ENCODE measurements around the gene PRDM11. TPM values are rescaled to one million over a fixed set of nuclear protein-coding genes. Genes with fewer than 3 reads are reported as not detected.

The PRDM11 gene
- total RNA-seq, 1 donor from 2014 or later, result 7.9 TPM

DNA sequence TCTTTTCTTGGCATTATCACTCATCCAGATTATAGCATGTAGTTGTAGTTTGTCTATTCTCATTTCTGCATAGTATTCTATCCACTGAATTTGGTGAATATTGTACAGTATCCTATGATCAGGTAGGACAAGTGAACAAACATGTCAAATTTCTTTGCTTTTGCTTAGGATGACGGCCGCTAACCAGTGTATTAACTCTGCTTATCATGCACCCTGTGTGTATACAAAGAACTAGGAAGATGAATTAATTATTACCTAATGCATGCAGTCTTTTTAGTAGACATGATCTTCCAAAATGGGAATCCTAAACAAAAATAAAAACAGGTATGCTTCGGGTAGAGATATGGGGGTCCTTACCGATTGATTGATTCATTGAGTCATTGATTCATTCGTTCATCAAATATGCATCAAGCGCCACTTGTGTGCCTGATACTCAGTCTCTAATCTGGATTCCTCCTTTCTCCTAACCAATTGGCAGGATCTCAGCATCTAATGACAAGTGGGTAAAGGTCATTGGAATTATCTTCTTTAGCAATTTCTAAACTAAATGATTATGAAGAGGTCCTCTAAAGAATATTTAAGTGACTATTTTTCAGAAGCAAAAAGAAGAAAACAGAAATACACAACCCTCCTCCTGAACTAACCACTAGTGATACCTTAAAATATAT lies 27.9 kb downstream of the PRDM11 start:
- DNase-seq (ENCODE audit: low read depth in 2 of 2), result no peak

DNA sequence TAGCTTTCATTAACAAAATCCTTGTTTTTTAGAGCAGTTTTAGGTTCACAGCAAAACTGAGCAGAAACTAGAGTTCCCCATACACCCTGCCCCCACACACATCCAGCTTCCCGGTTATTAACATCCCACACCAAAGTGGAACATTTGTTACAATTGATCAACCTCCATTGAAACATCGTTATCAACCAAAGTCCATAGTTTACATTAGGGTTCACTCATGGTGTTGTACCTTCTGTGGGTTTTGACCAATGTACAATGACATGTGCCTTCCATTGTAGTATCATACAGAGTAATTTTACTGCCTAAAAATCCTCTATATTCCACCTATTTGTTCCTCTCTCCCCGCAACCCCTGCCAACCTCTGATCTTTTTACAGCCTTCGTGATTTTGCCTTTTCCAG lies 28.5 kb downstream of the PRDM11 start:
- DNase-seq (ENCODE audit: low read depth in 2 of 2), result no peak

DNA sequence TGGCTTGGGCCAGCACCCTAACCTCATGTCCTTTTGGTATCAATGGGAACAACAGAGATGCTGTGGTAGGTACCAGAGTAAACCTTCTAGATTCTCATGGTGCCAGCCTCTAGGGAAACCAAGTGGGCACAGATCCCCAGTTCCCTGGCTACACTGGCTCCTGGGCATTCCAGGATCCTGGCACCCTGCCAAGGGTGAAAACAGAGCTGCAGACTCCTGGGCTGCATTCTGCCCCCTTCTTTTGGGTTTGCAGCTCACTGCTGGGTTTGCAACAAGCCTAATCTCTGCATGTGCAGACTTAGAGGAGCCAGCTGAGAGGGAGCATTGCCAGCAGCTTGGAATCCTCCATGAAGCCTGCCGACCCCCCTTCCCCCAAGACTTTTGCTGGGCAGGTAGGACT lies 30.6 kb downstream of the PRDM11 start:
- no peak for DNase-seq (ENCODE audit: low read depth in 2 of 2)

DNA sequence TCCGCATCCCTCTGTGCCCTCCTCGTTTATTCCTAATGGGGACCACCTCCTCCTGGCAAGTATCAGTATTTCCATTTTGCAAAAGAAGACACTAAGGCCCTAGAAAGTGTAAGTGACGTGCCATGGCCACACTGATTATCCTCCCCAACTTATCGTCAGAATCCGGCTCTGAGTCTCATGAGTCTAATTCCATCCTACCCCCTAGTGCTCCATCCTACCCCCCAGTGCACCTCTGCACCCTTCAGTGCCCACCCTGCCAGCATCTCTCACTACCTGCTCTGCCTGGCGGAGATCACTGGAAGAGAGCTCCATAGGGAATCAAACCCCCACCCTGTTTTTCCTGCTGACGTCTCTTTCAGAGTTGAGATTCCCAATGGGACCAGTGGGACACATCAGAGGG lies 31.8 kb downstream of the PRDM11 start:
- no peak for DNase-seq (ENCODE audit: low read depth in 2 of 2)

DNA sequence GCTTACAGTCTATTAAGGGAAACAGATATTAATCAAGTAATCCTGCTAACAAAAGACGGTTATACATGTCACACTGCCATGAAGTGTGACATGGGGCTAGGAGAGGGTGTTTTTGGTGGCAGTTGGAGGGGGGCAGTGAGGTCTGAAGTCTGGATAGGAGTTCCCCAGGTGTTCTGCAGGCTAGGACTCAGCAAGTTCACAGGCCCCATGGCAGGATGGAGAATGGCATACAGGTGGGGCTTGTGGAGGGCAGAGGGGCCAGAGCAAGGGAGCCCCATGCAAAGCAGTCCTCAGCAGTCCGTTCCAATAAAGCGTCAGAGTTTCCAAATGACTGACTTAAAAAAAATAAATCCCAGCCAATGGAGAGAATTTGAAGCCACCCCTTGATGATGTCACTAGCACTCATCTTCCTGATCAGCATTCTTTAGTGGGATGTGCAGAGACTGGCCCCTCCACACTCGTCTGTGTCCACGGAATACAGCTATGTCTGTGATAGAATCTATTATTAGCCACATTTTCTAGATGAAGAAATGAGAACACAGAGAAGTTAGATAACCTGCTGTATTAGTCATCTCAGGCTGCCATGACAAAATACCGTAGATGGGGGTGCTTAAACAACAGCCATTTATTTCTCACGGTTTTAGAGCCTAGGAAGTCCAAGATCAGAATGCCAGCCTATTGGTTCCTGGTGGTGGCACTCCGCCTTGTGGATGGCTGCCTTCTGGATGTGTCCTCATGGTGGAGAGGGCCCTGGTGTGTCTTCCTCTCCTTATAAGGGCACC lies 32.6 kb downstream of the PRDM11 start:
- peak; percentile 13 to 78 for DNase-seq (ENCODE audit: low read depth in 2 of 2)

DNA sequence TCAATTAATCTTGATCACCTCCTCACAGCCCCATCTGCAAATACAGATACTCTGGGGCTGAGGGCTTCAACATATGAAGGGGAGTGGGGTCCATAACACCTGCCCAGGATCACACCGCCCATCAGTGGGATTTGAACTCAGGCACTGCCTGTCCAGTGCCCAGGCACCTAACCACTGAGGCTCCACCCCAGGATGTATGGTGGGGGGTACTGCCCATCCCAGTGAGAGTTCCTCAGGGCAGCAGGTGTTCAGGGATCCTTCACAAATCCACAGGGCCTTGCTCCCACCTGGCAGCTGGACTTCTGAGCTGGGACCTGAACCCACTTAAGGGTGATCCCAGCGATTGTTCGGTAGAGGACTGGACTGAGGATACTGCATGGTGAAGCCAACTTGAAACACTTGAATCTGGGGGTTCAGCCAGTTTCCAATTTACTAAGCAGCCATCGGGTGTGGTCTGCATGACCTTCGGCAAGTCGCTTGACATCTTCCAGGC lies 33.3 kb downstream of the PRDM11 start:
- no peak for DNase-seq (ENCODE audit: low read depth in 2 of 2)

DNA sequence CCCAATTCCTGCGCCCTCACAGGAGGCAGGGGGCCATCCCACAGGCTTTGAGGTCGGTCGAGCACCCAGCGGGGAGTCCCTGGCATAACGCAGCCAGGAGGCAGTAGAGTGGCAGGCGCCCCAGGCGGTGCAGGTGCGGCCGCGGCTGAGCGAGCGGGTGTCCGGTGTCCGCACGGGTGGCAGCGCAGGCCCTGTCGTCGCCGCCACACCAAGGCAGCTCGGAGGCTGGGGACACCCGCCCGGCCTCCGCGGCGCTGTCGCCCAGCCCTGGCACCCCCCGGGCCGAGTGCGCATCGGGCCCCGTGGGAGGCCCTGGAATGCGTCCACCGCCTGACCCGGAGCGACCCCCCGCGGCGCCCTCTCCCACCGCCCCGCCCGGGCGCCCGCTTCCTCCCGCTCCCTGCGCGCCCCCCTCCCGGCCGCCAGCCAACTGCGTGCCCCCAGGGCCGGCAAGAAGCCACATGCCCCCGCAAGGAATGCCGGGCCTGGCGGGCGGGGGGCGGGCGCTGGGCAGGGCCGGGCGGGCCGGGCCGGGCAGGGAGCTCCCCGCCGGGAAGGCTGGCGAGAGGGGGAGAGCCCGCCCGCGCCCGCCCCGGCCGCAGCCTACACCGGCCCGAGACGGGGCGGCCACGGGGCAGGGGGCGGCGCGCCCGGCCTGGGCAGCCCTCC lies 33.9 kb downstream of the PRDM11 start:
- DNase-seq (ENCODE audit: low read depth in 2 of 2), result peak; percentile 13 to 57

DNA sequence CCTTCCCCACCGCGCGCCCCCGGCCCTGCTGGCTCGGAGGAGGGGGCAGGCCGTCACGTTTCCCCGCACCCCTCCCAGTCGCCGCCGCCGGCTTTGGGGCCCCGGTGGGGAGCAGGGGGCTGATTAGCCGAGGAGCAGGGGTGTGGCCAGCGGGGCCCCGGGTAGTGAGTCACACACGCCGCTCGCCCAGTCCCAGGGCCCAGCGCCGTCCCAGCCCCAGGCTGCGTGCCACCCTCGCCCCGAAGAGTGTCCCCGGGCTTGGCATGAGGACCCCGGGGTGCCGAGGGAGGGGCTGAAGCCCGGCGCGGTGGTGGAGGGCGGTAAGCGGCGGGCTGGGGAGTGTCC lies 34.4 kb downstream of the PRDM11 start:
- peak; percentile 43 to 54 for DNase-seq (ENCODE audit: low read depth in 2 of 2)

DNA sequence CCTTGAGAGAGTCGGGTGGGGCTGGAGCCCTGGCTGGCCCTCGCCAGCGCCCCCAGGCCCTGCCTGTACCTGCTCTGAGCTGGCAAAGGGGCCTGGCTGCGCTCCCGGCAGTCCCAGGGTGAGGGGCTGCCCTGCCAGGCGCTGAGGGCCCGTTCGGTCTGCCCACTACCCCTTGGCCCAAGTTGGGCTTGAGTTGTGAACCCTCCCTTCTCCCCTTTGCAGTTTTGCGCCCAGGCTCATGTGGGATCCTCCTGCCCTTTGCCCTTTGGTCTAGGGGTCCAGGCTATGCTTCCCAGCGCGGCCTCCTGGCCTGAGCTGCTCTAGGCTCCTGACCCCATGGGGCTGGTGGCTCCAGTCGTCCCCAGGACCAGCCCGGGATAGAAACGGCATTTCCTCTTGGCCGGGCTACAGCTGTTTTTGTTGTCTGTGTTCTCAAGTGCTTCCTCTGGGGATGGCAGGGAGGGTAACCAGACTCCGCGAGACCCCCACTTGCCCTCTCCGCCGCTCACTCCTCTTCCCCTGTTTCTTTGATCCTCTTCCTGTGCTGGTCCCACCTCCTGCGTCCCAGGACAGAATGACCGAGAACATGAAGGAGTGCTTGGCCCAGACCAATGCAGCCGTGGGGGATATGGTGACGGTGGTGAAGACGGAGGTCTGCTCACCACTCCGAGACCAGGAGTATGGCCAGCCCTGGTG lies 34.9 kb downstream of the PRDM11 start:
- DNase-seq (ENCODE audit: low read depth in 2 of 2), result no peak

DNA sequence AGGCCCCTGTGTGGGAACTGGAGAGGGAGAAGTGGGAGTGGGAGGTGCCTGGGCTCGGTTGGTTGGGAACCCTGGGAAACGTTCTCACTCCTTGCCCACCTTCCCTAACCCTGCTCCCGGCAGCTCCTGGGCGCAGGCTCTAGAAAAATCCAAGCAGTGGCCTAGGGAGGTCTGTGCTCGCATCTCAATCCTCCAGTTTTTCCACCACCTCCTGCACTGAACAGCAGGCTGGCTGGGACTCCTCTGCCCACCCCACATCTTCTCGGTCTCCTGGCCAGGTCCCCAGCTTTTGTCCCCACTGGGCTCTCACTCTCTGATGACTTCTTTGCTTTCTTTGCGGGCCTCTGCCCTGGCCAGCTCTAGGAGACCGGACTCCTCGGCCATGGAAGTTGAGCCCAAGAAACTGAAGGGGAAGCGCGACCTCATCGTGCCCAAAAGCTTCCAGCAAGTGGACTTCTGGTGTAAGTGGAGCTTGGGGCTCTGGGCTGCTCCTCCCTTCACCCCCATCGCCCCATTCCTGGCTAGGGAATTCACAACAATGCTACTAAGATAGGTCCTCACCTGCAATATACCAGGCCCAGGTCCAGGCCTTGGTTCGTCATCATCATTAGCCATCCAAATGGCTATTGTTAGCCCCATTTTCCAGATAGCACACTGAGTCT lies 35.6 kb downstream of the PRDM11 start:
- DNase-seq (ENCODE audit: low read depth in 2 of 2), result no peak

DNA sequence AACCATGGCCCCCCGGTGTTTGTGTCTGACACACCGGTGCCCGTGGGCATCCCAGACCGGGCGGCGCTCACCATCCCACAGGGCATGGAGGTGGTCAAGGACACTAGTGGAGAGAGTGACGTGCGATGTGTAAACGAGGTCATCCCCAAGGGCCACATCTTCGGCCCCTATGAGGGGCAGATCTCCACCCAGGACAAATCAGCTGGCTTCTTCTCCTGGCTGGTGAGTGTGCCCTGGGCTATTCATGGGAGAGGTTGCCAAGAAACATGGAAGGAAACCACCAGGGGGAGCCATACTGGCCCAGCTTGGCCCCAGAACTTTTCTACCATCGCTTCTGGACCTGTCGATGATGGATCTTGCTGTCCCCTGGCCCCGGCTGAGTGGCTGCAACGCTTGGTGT lies 36.5 kb downstream of the PRDM11 start:
- peak; percentile 59 to 64 for DNase-seq (ENCODE audit: low read depth in 2 of 2)

DNA sequence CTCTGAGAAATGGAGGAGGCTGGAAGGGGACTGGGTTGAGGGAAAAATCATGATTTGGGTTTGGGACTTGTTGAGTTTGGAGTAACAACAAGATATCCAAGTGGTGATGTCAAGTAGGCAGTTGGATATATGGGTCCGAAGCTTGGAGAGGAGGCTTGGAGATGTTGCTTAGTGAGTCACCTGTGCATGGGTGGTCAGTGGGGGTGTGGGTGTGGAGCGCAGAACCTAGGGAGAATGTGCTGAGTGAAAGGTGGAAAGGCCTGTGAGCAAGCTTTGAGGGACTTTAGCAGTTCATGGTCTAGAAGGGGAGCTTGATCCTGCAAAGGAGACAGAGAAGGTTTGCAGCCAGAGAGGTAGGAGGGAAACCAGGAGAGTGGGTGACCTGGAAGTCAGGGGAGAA lies 38.2 kb downstream of the PRDM11 start:
- DNase-seq (ENCODE audit: low read depth in 2 of 2), result no peak

DNA sequence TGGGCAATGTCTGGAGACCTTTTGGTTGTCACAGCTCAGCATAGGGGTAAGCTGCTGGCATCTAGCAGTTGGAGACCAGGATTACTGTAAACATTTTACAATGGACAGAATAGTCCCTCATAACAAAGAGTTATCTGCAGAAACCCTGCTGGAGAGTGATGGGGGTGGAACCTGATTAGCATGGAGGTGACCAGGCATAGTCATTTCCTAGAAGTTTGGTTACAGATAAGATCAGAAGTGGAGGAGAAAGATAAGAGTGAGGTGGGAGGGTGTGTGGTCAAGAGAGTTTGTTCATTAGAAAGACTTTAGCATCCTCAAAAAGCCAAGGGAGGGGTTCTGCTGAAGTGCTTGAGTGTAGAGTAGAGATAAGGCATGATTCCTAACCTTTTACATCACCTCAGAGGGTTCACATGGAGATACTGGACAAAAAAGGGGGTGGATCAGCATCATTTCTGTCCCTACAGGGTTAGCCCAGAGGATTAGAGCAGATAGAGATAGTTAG lies 38.8 kb downstream of the PRDM11 start:
- DNase-seq (ENCODE audit: low read depth in 2 of 2), result no peak

DNA sequence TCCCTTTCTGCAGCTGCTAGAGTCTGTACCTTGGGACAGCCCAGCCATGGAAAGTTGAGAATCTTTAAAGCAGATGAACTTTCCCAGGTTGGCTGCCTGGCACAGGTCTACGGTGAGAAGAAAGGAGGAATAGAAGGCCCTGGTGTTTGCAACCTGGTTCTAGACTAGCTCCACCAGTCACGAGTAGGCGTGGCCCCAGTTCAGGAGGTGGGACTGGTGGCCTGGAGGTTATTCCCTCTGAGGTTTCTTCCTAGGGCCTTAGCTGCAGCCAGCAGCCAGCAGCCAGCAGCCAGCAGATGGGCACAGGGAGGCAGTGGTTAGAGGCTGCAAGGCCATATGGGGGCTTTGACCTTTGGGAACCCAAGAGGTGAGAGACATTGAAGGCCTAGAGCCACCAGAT lies 40.9 kb downstream of the PRDM11 start:
- no peak for DNase-seq (ENCODE audit: low read depth in 2 of 2)

DNA sequence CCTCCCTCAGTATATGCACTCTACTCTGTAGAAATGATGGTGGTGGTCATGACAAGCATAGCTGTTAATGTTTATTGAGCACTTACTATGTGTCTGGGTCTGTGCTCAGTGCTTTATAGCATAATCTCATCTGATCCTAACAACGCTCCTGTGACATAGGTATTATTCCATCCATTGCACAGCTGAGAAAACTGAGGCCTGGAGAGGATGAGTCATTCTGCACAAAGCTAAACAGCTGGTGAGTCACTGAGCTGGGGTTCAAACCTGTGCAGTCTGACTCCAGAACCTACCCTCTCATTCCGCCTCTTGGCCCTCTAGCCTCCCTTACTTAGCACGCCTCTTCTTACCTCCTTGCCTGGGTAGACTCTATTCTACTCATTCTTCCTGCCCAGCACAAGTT lies 41.7 kb downstream of the PRDM11 start:
- no peak for DNase-seq (ENCODE audit: low read depth in 2 of 2)

DNA sequence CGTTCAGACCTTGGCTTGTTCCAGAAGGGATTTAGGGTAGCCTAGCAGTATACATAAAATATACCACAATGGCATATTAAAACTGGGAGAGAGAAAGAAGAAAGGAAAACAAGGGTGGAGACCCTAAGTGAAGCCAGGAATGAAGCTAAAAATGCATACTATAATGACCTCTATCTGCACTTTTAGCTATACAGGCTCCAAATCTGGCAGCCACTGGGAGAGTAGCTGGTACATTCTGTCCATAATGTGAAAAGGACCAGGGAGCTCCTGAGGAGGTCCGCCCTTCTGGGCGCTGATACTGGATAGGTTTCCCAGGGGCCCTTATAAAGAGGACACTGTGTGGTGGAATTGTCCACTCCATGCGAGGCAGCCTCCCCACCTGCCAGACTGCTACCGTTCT lies 42.8 kb downstream of the PRDM11 start:
- no peak for DNase-seq (ENCODE audit: low read depth in 2 of 2)

DNA sequence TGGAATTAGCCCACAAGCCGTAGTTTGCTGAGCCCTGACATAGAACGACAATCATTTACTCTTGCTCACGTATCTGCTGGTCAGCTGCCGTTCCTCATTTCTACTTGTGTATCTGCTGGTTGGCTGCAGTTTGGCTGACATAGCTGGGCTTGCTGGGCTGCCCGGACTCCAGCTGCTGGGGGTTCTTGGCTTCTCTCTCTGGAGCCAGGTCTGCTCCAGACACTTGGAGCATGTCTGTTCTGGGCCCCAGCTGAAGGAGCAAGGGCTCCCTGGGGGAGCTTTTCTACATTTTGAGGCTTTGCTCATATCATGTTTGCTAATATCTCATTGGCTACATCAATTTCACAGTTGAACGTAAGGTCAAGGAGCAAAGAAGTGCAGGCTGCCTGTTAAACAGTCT lies 47.3 kb downstream of the PRDM11 start:
- DNase-seq (ENCODE audit: low read depth in 2 of 2), result no peak

DNA sequence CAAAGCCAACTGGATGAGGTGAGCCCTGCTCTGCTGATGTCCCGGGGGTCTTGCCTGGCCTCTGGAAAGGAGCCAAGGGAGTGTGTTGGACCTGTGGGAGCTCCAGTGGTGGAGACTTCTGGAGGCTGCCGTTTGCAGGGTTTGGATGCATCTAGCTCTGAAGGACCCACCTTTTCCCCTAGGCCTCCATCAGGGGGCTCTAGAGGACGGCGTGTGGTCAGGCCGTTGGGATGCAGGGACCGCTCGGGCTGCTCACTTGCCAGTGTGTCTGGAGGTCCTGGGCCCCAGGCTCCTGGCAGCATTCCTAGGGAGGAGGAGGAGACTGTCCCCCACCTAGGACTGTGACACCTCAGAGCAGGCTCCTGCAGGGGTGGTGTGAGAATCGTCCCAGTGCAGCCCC lies 58.3 kb downstream of the PRDM11 start:
- no peak for DNase-seq (ENCODE audit: low read depth in 2 of 2)

DNA sequence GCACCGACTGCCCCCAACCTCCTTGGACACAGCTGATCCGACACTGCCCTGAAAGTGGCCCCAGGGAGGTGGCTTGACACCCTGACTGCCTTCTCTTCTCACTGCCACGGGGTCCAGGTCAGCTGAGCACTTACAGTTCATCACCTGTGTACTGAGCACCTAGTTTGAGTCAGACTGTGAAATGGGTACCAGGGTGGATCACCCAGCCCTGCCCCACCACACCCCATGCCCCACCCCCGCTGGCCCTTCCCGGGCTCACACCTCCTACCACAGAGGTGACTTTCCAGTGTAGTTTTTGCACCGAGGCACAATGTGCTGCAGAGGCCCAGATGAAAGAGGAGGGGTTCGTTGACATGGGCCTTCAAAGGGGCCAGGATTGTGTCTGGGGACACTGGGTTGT lies 59.5 kb downstream of the PRDM11 start:
- no peak for DNase-seq (ENCODE audit: low read depth in 2 of 2)

DNA sequence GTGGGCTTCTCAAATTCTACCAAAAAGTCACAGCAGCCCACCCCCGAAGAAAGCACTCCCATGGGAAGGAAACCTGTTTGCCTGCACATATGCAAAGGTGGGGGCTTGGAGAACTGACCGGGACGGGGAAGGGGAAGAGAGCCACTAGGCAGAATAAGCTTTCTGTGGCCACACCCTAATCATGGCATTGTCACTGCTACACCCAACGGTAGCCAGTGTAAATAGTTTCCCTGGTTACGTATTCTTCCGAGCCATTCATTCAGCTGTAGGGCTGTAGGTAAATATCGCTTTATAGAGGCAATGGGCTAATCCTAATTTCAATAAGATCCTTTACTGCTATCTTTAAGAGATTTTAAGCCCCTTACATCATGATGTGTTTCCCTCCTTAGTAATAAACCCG lies 61.7 kb downstream of the PRDM11 start:
- peak in 1 of 2 donors; percentile 23 for DNase-seq (ENCODE audit: low read depth in 2 of 2)
